ENCODE data around the gene LRRC31.

DNA sequence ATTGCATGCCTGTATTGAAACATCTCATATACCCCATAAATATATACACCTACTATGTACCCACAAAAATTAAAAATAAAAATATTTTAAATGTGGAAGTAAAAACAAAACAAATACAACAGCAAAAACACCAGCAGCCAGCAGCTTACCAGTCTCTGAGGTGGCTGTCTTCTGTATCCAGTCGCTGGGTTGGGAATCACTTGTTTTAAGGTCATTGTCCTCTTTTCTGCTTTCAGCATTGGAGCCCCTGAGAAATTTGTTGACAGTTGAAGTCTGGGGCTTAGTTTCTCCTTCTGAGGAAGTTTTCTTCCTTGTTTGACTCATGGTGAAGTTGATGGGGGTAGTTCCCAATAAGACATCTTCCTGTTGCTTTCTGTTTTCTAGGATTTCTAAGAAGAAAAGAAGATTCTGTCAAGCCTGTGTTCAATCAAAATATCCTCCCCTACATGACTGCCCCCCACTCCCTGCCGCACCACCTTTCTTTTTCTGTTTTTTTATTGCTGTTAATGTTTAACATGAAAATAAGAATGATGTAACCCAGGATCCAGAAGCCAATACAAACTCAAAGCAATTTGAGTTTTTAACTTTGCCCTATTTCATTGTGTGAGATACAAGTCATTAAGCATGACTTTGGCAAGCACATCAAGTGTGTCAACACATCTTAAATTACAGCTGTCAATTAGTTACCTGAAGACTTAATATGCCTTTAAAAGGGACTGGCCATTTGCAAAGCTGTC lies at the start of gene LRRC31:
- TF ChIP-seq, protein P1, sequence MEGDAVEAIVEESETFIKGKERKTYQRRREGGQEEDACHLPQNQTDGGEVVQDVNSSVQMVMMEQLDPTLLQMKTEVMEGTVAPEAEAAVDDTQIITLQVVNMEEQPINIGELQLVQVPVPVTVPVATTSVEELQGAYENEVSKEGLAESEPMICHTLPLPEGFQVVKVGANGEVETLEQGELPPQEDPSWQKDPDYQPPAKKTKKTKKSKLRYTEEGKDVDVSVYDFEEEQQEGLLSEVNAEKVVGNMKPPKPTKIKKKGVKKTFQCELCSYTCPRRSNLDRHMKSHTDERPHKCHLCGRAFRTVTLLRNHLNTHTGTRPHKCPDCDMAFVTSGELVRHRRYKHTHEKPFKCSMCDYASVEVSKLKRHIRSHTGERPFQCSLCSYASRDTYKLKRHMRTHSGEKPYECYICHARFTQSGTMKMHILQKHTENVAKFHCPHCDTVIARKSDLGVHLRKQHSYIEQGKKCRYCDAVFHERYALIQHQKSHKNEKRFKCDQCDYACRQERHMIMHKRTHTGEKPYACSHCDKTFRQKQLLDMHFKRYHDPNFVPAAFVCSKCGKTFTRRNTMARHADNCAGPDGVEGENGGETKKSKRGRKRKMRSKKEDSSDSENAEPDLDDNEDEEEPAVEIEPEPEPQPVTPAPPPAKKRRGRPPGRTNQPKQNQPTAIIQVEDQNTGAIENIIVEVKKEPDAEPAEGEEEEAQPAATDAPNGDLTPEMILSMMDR (IDR thresholded peaks at IDR 0.05; ENCODE audit: low read depth, low read length, missing input control) = no peak
- TF ChIP-seq EGR1 (IDR thresholded peaks at IDR 0.05; ENCODE audit: low read depth in 2 of 2) = no peak
- peak in 1 of 2 donors; percentile 38 for TF ChIP-seq RAD21 (IDR thresholded peaks at IDR 0.05)
- no peak for TF ChIP-seq YY1 (IDR thresholded peaks at IDR 0.05)
- peak; percentile 63 to 80 for TF ChIP-seq RXRA (IDR thresholded peaks at IDR 0.05)
- TF ChIP-seq FOXA1 (IDR thresholded peaks at IDR 0.05) = peak; percentile 8
- no peak for TF ChIP-seq GABPA (IDR thresholded peaks at IDR 0.05 in 1 of 2, conservative IDR thresholded peaks at IDR 0.05 in 1 of 2)
- no peak for TF ChIP-seq TAF1 (conservative IDR thresholded peaks at IDR 0.05)
- peak; percentile 82 for TF ChIP-seq SP1 (IDR thresholded peaks at IDR 0.05)
